ENCODE data around the gene TDRD12. TPM values are rescaled to one million over a fixed set of nuclear protein-coding genes. Genes with fewer than 3 reads are reported as not detected.
"Not testable (repeated sequence)": the region's sequence is repeated elsewhere in the genome, so short reads cannot be mapped to it uniquely, and the experiment has no call there.

TDRD12 gene
- polyA plus RNA-seq, 6 donors from 2014 or later: not detected

- Mint-ChIP-seq H3K4me3 (peak overlapping the region in 1 of 8 donors; percentile 35), H3K4me1 (peaks cover 5 to 10% (median 7%) of the 10 kb centered on the region in 3 donors), H3K27ac (peak overlapping the region in 1 of 6 donors; percentile 33), H3K9me3 (no peaks in the 10 kb centered on the region), H3K36me3 (peaks cover 0 to 4% of the 10 kb centered on the region in 2 donors), H3K27me3 (peaks cover 0 to 10% (median 4%) of the 10 kb centered on the region in 3 donors)
- DNase-seq: no peak
- ATAC-seq (ENCODE audit: low read depth in 2 of 2): no peak
Observed at GRCh38 chr19:32686847-32687475, 32.6 kb upstream of the TDRD12 start.

GRCh38 chr19:32687681-32688080 is 31.9 kb upstream of the TDRD12 start:
- peaks cover 0 to 5% (median 0%) of the 10 kb centered on the region in 3 donors for H3K27me3 Mint-ChIP-seq
- H3K36me3 Mint-ChIP-seq: peaks cover 0 to 4% of the 10 kb centered on the region in 2 donors
- no peaks in the 10 kb centered on the region for H3K9me3 Mint-ChIP-seq
- ATAC-seq (ENCODE audit: low read depth in 2 of 2): no peak
- no peak overlapping the region for H3K27ac Mint-ChIP-seq
- no peak overlapping the region for H3K4me3 Mint-ChIP-seq
- no peak for DNase-seq
- H3K4me1 Mint-ChIP-seq: peaks cover 6 to 11% (median 10%) of the 10 kb centered on the region in 3 donors

GRCh38 chr19:32688311-32688710 is 31.3 kb upstream of the TDRD12 start:
- peaks cover 13 to 17% (median 16%) of the 10 kb centered on the region in 3 donors for H3K4me1 Mint-ChIP-seq
- no peak overlapping the region for H3K4me3 Mint-ChIP-seq

GRCh38 chr19:32691291-32691951 is 28.1 kb upstream of the TDRD12 start, which contains the start of gene NUDT19:
Gene NUDT19, plus strand, starts transcription at chr19:32691821. Its CDS starts 140 bp downstream, at chr19:32691961.
- H3K9me3 Mint-ChIP-seq: peaks cover 0 to 5% (median 0%) of the 10 kb centered on the region in 7 donors
- ATAC-seq (ENCODE audit: low read depth in 2 of 2): peak; percentile 88 to 89
- peaks cover 0 to 5% (median 0%) of the 10 kb centered on the region in 3 donors for H3K27me3 Mint-ChIP-seq
- peaks cover 24 to 45% (median 36%) of the 10 kb centered on the region in 3 donors for H3K4me1 Mint-ChIP-seq
- H3K4me3 Mint-ChIP-seq: peak within 1 kb of the TSS; percentile 83 to 94 (median 91)
- DNase-seq: peak; percentile 58
- H3K27ac Mint-ChIP-seq: peak within 1 kb of the TSS in 4 of 6 donors; percentile 59 to 85 (median 71)
- H3K36me3 Mint-ChIP-seq: peaks cover 0 to 4% of the 10 kb centered on the region in 2 donors

More at GRCh38 chr19:32688311-32688710, 31.3 kb upstream of the TDRD12 start:
- ATAC-seq (ENCODE audit: low read depth in 2 of 2): no peak
- no peak for DNase-seq
- H3K27ac Mint-ChIP-seq: no peak overlapping the region
- H3K9me3 Mint-ChIP-seq: peaks cover 0 to 2% (median 0%) of the 10 kb centered on the region in 7 donors
- peaks cover 0 to 7% of the 10 kb centered on the region in 2 donors for H3K36me3 Mint-ChIP-seq
- peaks cover 0 to 9% (median 0%) of the 10 kb centered on the region in 3 donors for H3K27me3 Mint-ChIP-seq

GRCh38 chr19:32691952-32692726 is 27.4 kb upstream of the TDRD12 start:
- Mint-ChIP-seq H3K4me3 (peak overlapping the region; percentile 83 to 94 (median 91)), H3K9me3 (peaks cover 0 to 5% (median 0%) of the 10 kb centered on the region in 7 donors), H3K27me3 (peaks cover 0 to 5% (median 0%) of the 10 kb centered on the region in 3 donors), H3K27ac (peak overlapping the region in 1 of 6 donors; percentile 59), H3K36me3 (peaks cover 0 to 4% of the 10 kb centered on the region in 2 donors), H3K4me1 (peaks cover 24 to 45% (median 36%) of the 10 kb centered on the region in 3 donors)
- DNase-seq (peak; percentile 46), ATAC-seq (ENCODE audit: low read depth in 2 of 2) (peak; percentile 65 to 66)

GRCh38 chr19:32692727-32693061 is 26.9 kb upstream of the TDRD12 start:
- Mint-ChIP-seq H3K27ac (peak overlapping the region in 5 of 6 donors; percentile 20 to 86 (median 65)), H3K27me3 (peaks cover 0 to 5% (median 0%) of the 10 kb centered on the region in 3 donors), H3K4me1 (peaks cover 24 to 46% (median 36%) of the 10 kb centered on the region in 3 donors), H3K36me3 (peaks cover 0 to 4% of the 10 kb centered on the region in 2 donors), H3K9me3 (peaks cover 0 to 5% (median 0%) of the 10 kb centered on the region in 7 donors), H3K4me3 (peak overlapping the region; percentile 83 to 94 (median 91))
- DNase-seq: no peak
- ATAC-seq (ENCODE audit: low read depth in 2 of 2): no peak

- H3K36me3 Mint-ChIP-seq; H3K27me3 Mint-ChIP-seq; DNase-seq; ATAC-seq (ENCODE audit: low read depth in 2 of 2); H3K9me3 Mint-ChIP-seq: not testable (repeated sequence)
- Mint-ChIP-seq H3K4me1 (peaks cover 24 to 47% (median 36%) of the 10 kb centered on the region in 3 donors), H3K4me3 (peak overlapping the region; percentile 83 to 94 (median 91)), H3K27ac (peak overlapping the region in 4 of 6 donors; percentile 4 to 86 (median 60))
Observed at GRCh38 chr19:32693151-32694108, 26.1 kb upstream of the TDRD12 start.

- Mint-ChIP-seq H3K4me3 (peak overlapping the region in 2 of 8 donors; percentile 83 to 91), H3K27ac (peak overlapping the region in 1 of 6 donors; percentile 19), H3K4me1 (peaks cover 24 to 47% (median 36%) of the 10 kb centered on the region in 3 donors)
- not testable (repeated sequence) for H3K36me3 Mint-ChIP-seq; H3K9me3 Mint-ChIP-seq; DNase-seq; H3K27me3 Mint-ChIP-seq; ATAC-seq (ENCODE audit: low read depth in 2 of 2)
Observed at GRCh38 chr19:32694316-32694715, 25.3 kb upstream of the TDRD12 start.

GRCh38 chr19:32694851-32695250 is 24.7 kb upstream of the TDRD12 start:
- not testable (repeated sequence) for H3K36me3 Mint-ChIP-seq; DNase-seq; H3K27me3 Mint-ChIP-seq; H3K9me3 Mint-ChIP-seq; ATAC-seq (ENCODE audit: low read depth in 2 of 2)
- Mint-ChIP-seq H3K27ac (peak overlapping the region in 2 of 6 donors; percentile 26 to 67), H3K4me1 (peaks cover 24 to 47% (median 36%) of the 10 kb centered on the region in 3 donors), H3K4me3 (peak overlapping the region in 2 of 8 donors; percentile 83 to 91)

GRCh38 chr19:32695506-32695905 is 24.1 kb upstream of the TDRD12 start:
- not testable (repeated sequence) for DNase-seq; ATAC-seq (ENCODE audit: low read depth in 2 of 2); H3K9me3 Mint-ChIP-seq; H3K27me3 Mint-ChIP-seq
- Mint-ChIP-seq H3K4me3 (peak overlapping the region in 5 of 8 donors; percentile 0 to 67 (median 10)), H3K36me3 (peaks cover 7 to 13% of the 10 kb centered on the region in 2 donors), H3K4me1 (peaks cover 24 to 47% (median 36%) of the 10 kb centered on the region in 3 donors), H3K27ac (peak overlapping the region in 4 of 6 donors; percentile 7 to 92 (median 64))

GRCh38 chr19:32696771-32697170 is 22.8 kb upstream of the TDRD12 start:
- H3K4me1 Mint-ChIP-seq: peaks cover 19 to 41% (median 29%) of the 10 kb centered on the region in 3 donors
- not testable (repeated sequence) for DNase-seq; H3K4me3 Mint-ChIP-seq; H3K27me3 Mint-ChIP-seq; ATAC-seq (ENCODE audit: low read depth in 2 of 2); H3K9me3 Mint-ChIP-seq; H3K27ac Mint-ChIP-seq
- peaks cover 7 to 13% of the 10 kb centered on the region in 2 donors for H3K36me3 Mint-ChIP-seq

GRCh38 chr19:32700129-32700528 is 19.4 kb upstream of the TDRD12 start:
- DNase-seq; H3K27me3 Mint-ChIP-seq; ATAC-seq (ENCODE audit: low read depth in 2 of 2); H3K4me3 Mint-ChIP-seq: not testable (repeated sequence)
- peaks cover 7 to 18% of the 10 kb centered on the region in 2 donors for H3K36me3 Mint-ChIP-seq
- H3K4me1 Mint-ChIP-seq: peaks cover 5 to 16% (median 6%) of the 10 kb centered on the region in 3 donors
- peak overlapping the region in 1 of 6 donors; percentile 65 for H3K27ac Mint-ChIP-seq
- peaks cover 0 to 23% (median 11%) of the 10 kb centered on the region in 7 donors for H3K9me3 Mint-ChIP-seq

All from naive B cell (primary cell).